Measurements from ENCODE around the gene GALNT15.

GRCh38 chr3:16186565-16186964 is 12.1 kb downstream of the GALNT15 start:
- no peak for TF ChIP-seq POLR2A (IDR thresholded peaks at IDR 0.05)
- no peak for TF ChIP-seq CTCF (IDR thresholded peaks at IDR 0.05)
